Ureter (tissue), 1 donor: ENCODE measurements around the gene HTR1D. TPM values are rescaled to one million over a fixed set of nuclear protein-coding genes. Genes with fewer than 3 reads are reported as not detected.
A peak's percentile ranks its signal among the peaks of the same experiment; 100 is the strongest.
"Not testable (repeated sequence)": the region's sequence is repeated elsewhere in the genome, so short reads cannot be mapped to it uniquely, and the experiment has no call there.

Experiments
- DNase-seq: peaks from one replicate; pipeline ENCODE4 v3.0.0-alpha.2; 2020; ENCODE audit warnings: low spot score
- total RNA-seq: library from RNA; stranded (reverse); gene quantifications from one replicate; pipeline ENCODE4 v1.2.4, GENCODE V29; 2023
- donor health status: DM: yes; HTN: yes; CAD: no.

The HTR1D gene
- total RNA-seq = 0.91 TPM

GRCh38 chr1:23217421-23218115 is at the start of gene HTR1D:
Gene HTR1D, minus strand, starts transcription at chr1:23217502. Its CDS starts 23,283 bp downstream, at chr1:23194219.
- no peak for DNase-seq

DNA sequence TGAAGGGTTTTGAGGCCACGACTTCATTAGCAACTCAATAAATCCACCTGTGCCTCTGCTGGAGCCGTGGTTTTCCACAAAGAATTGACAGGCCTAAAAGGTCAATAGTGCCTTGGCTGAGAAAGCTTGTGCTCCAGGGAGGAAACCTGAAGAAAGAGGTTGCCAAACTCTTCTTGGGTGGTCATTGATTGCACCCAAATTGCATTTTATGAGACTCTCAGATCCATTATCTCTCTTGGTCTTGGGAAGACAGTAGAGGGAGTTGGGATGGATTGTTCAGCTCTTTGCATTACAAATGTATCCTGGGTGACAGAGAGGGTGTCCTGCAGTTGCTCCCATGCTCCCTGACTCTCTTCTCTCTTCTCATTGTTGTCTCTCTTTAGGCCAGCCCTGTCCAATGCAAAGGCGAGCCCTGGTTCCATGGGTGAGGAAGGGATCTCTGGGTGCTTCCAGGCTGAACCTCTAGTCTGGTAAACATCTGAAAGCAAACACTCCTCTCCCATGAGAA is 46.1 kb upstream of the HTR1D start:
- no peak for DNase-seq

DNA sequence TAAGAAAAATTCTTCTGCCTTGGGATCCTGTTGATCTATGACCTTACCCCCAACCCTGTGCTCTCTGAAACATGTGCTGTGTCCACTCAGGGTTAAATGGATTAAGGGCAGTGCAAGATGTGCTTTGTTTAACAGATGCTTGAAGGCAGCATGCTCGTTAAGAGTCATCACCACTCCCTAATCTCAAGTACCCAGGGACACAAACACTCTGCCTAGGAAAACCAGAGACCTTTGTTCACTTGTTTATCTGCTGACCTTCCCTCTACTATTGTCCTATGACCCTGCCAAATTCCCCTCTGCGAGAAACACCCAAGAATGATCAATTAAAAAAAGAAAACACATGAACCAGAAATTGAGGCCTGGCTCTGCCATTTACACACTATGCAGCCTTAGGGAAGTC is 40.8 kb upstream of the HTR1D start:
- DNase-seq = not testable (repeated sequence)

GRCh38 chr1:23257371-23257770 is 40.1 kb upstream of the HTR1D start:
- DNase-seq = not testable (repeated sequence)

DNA sequence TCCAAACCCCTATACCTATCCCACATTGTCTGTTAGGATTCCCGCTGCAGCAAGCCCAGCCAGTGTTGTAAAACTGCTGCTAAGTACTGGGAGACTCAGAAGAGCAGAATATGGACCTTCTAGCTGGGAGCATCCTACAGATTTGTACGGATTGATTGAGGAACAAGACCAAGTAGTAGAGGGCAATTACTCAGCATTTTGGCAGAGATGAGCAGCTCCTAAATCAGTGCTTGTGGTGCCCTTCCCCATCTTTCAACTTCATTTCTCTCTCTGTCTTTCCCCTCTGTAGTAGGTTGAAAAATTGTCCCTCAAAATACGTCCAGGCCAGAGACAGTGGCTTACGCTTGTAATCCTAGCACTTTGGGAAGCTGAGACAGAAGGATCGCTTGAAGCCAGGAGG is 37.3 kb upstream of the HTR1D start:
- no peak for DNase-seq

GRCh38 chr1:23251812-23252211 is 34.5 kb upstream of the HTR1D start:
- DNase-seq = no peak

GRCh38 chr1:23249787-23250454 is 32.6 kb upstream of the HTR1D start:
- DNase-seq = no peak

DNA sequence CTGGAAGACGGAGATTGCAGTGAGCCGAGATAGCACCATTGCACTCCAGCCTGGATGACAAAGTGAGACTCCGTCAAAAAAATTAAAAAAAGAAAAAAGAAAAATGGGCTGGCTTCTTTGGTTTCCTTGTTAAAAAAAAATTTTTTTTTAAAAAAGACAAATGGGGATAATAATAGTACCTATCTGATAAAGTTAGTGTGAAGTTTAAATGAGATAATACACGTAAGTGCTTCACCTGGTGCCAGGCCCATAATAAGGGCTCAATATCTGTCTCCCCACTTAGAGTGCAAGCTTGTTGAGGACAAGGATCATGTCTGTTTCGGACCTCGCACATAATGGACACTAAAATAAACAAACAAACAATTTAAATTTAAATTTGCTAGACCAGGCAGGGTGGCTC is 30.0 kb upstream of the HTR1D start:
- DNase-seq = no peak

GRCh38 chr1:23246274-23246673 is 29.0 kb upstream of the HTR1D start:
- DNase-seq = no peak

GRCh38 chr1:23244256-23244761 is 27.0 kb upstream of the HTR1D start:
- no peak for DNase-seq

GRCh38 chr1:23242414-23242813 is 25.1 kb upstream of the HTR1D start:
- DNase-seq = no peak

DNA sequence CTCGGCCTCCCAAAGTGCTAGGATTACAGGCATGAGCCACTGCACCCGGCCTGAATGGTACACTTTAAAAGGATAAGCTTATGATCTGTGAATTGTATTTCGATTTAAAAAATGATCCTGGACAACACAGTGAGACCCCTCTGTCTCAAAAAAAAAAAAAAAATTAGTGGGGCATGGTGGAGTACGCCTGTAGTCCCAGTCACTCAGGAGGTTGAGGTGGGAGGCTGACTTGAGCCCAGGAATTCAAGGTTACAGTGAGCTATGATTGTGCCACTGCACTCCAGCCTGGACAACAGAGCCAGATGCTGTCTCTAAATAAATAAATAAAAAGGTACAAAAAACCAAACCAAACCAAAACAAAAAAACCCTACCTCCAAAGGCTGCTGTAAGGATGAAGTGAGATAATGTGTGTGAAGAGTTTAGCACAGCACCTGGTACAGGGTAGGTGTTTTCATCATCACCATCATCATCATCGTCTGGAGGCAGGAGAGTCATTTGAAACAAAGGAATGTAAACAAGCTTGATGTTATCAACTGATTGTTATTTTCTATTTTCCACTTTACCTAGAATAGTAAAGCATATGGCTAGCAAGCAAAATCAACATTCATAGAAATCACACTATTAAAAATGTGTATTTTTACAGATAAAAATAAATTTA is 22.5 kb upstream of the HTR1D start:
- DNase-seq = no peak

GRCh38 chr1:23238565-23238964 is 21.3 kb upstream of the HTR1D start:
- no peak for DNase-seq

DNA sequence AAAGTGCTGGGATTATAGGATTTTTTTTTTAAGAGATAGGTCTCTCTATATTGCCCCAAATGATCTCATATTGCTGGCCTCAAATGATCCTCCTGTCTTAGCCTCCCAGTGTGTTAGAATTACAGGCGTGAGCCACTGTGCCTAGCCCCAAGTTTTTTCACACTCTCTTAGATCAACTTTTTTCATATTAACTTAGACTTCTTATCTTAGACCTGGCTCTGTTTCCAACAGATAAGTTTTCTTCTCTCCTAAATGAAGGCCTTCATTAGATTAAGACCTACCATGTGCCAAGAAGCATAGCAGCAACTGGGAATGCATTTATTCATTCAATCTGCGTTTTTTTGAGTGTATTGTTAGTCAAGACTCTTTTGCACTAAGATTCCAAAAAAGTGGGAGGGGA is 20.2 kb upstream of the HTR1D start:
- no peak for DNase-seq

DNA sequence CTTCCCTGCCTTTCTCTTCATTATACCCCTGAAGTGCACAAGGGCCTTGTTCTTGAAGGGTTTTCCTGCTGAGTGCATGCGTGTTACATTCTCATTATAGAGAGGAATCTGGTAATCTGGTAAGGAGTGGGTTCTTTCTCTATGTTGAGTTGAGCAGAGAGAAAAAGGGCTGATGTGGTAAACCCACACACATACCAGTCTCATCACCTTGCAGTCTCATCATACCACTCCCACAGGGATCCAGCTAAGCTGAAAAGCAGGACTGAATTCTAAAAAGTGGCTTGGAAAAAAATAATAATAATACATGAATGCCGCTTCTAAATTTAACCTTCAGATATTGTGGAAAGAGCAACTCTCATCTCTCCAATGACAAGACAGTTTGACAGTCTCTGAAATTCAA is 10.5 kb upstream of the HTR1D start:
- no peak for DNase-seq

DNA sequence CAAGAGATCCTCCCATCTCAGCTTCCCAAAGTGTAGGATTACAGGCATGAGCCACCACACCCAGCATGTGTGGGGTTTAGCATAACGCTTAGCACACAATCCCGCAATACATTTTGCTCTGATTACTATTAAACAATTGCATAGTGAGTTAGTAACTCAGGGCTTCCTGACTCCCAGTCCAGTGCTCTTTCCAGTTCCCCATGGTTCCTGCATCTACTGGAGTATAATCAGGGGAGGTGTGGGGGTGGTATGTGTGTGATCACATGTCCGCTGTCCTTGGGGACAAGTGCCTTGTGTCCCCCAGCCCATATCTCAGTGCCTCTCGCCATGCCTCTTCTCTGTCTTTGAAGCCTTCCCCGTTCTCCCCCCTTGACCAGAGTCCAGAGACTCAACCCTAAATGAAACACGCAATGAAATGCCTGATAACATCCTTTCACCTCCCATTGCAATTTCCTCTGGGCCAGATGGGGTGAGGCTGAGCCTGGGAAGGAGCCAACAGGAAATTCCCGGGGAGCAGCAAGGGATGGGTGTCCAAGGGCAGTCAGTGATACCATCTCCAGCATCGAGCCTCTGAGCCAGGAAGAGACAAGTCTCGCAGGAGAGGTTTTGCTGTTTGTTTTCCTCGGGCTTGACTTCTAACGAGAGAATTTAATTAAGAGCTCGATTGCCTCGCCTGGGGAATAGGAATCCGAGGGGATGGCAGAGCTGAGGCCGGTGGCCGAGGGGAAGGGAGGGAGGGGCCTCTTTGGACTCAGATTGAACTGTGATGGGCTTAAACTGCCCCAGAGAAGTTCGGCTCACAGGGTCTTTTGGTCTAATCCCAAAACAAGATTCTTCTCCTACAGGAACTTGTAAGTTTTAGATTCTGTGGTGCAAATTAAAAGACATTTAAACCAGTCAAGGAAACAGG is 7.7 kb upstream of the HTR1D start:
- peak; percentile 69 for DNase-seq

- not testable (repeated sequence) for DNase-seq
Measured at GRCh38 chr1:23223963-23224362, 6.7 kb upstream of the HTR1D start.

DNA sequence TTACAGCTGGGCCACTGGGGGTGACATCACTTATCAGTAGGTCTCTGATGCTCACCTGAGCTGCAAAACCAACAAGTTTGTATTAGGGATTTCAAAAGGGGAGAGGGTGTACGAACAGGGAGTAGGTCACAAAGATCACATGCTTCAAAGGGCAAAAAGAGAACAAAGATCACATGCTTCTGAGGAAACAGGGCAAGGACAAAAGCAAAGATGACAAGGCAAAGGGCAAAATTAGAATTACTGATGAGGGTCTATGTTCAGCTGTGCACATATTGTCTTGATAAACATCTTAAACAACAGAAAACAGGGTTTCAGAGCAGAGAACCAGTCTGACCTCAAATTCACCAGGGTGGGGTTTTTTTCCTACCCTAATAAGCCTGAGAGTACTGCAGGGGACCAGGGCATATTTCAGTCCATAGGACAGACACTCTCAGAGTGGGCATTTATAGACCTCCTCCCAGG is 6.2 kb upstream of the HTR1D start:
- not testable (repeated sequence) for DNase-seq

DNA sequence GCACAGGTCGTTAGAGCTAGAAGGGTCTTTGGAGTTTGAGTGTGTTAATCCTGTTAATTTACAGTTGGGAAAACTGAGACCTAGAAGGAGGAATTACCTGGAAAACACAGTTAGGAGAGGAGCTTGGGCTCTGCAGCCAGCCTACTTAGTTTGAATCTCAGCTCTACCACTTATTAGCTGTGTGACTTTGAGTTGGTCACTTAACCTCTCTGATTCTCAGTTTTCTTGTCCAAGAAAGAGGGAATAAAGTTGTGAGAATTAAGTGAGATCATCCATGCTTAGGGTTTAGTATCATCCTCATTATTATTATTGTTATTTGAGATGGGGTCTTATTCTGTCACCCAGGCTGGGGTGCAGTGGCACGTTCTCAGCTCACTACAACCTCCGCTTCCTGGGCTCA is 5.4 kb upstream of the HTR1D start:
- no peak for DNase-seq

DNA sequence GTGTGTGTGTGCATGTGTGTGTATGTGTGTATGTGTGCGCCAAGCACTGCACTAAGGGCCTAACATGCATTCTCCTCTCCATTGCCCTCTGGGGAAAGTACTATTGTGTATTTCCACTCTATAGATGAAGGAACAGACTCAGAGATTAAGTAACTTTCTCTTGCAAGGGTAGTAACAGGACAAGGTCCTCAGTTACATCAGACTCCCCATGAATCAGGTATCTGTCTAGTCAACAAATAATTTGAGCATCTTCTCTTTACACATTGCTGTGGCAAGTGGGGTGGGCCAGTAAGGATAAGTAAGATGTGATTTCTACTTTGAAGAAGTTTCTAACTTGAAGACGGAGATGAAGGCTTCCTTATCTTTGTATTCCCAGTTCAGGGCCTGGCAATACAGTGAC is 5.0 kb upstream of the HTR1D start:
- no peak for DNase-seq

- no peak for DNase-seq
Measured at GRCh38 chr1:23221107-23221506, 3.8 kb upstream of the HTR1D start.
